ENCODE data around the gene TTYH1.

The TTYH1 gene

DNA sequence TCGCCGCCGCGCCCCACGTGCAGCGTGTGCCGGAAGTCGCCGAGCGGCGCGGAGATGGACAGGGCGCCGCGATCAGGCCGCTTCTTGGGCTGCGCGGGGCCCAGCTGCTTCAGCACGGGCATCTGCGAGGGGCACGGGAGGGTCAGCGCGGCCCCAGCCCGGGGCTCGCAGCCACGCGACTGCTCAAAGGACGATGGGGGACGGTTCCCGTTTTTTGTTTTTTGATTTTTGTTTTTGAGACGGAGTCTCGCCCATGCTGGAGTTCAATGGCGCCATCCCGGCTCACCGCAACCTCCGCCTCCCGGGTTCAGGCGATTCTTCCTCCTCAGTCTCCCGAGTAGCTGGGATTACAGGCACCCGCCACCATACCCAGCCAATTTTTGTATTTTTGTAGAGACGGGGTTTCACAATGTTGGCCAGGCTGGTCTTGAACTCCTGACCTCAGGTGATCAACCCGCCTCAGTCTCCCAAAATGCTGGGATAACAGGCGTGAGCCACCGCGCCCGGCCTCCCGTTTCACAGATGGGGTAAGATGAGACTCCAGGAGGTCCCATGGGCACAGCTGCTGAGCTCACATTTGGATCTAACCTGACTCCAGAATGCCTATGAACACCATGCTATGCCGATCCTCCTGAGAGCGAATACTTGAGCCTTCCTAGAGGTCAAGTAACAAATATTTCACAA is 50.3 kb downstream of the TTYH1 start:
- TF ChIP-seq ZFX (IDR thresholded peaks at IDR 0.05) (no peak), CTCF (conservative IDR thresholded peaks at IDR 0.05) (no peak)
- H3K27ac ChIP-seq, result peak overlapping the region; percentile 100

- H3K27ac ChIP-seq, result peak overlapping the region; percentile 100
These were observed 50.8 kb downstream of the TTYH1 start for GRCh38 chr19:54466110-54466480.

DNA sequence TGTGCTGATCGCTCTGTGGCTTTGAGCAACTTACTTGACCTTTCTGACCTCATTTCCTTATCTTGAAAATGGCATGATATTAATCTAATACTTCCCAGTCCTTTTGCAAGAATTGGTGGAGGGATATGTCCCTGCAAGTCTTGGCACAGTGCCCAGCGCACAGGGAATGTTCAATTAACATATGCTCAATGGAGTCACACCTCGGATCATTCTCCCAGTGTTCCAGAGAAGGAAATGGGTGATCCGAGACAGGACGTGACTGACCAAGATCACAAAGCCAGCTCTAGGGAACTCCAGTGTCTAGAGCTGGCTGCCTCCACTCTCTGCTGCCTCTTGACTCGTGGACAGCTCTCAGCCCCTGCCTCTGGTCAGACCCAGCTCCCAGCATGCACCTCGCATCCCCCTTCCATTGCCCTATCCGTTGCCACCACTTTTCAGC is 54.3 kb downstream of the TTYH1 start:
- H3K27ac ChIP-seq, result peak overlapping the region; percentile 86
- TF ChIP-seq ZFX (IDR thresholded peaks at IDR 0.05), result no peak
- no peak for TF ChIP-seq CTCF (conservative IDR thresholded peaks at IDR 0.05)

DNA sequence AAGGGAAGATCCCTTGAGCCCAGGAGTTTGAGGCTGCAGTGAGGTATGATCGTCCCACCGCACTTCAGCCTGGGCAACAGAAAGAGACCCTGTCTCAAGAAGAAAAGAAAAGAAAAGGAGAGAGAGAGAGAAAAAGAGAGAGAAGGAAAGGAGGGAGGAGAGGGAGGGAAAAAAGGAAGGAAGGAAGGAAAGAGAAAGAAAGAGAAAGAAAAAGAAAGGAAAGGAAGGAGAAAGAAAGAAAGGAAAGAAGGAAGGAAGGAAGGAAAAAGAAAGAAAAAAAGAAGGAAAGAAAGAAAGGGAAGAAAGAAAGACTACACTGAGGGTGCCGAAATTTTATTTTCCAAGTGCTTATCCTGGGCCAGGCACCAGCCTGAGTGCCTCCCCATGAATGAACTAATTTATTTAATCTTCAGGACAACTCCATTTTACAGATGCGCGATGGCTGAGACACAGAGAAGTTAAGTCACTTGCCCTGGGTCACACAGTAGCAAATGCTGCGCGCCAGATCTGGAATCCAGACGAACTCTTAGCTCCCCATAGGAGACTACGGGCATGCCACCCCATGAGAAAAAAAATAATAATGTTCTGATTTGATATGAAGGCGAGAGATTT is 55.1 kb downstream of the TTYH1 start:
- no peak for TF ChIP-seq ZFX (IDR thresholded peaks at IDR 0.05)
- no peak for TF ChIP-seq CTCF (conservative IDR thresholded peaks at IDR 0.05)
- peak overlapping the region; percentile 86 for H3K27ac ChIP-seq

DNA sequence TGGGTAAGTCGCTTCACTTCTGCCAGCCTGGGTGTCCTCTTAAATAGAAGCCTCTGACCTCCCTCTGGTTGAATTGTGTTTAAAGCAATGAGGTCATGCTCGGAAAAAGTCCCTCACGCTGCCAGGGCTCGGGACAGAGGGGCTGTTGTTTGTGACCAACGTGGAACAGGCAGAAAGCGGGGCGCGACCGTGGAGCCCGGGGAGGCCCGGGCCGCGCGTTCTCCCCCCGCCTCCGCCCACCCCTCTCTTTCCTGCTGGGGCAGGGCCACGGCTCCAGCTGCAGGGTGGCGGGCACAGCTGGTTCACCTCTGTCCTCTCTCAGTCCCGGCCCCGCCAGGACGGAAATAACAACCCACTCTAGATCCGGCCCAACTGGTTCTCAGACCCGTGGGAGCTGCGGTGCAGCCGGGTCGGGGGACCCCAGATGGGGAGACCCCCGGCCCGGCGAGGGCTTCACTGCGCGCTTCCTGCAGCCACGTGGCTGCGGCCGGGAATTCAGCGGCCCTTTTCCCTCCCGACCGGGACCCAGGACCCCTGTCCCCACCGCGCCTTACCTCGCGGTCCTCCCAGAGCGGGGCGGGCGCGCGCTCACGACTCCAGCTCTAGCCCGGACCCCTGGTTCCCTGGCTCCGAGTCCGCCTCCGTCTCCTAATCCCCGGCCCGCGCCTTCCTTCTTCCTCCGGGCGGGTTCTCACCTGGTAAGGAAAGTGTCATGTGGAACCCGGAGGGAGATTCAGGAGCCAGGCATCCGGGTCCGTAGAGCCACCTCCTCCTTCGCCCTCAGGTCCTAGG is 55.9 kb downstream of the TTYH1 start:
- TF ChIP-seq CTCF (conservative IDR thresholded peaks at IDR 0.05) (no peak), ZFX (IDR thresholded peaks at IDR 0.05) (no peak)
- H3K27ac ChIP-seq, result peak overlapping the region; percentile 1

GRCh38 chr19:54473071-54473891 is 58.0 kb downstream of the TTYH1 start, which contains the start of gene CDC42EP5:
CDC42EP5 (minus strand) TSS chr19:54473296; CDS start chr19:54465547, 7,749 bp downstream.
- no peak for TF ChIP-seq ZFX (IDR thresholded peaks at IDR 0.05)
- TF ChIP-seq CTCF (conservative IDR thresholded peaks at IDR 0.05), result no peak

GRCh38 chr19:54473892-54474372 is 58.7 kb downstream of the TTYH1 start:
- no peak overlapping the region for H3K27ac ChIP-seq
- no peak for TF ChIP-seq ZFX (IDR thresholded peaks at IDR 0.05)
- no peak for TF ChIP-seq CTCF (conservative IDR thresholded peaks at IDR 0.05)

More at GRCh38 chr19:54473071-54473891, 58.0 kb downstream of the TTYH1 start, which contains the start of gene CDC42EP5:
- H3K27ac ChIP-seq, result no peak within 1 kb of the TSS
